GM19193 (cell line): ENCODE data around the gene CR1.

Experiments
- POLR2A ChIP-seq: IDR thresholded peaks from 4 replicates; pipeline ENCODE4 v1.6.1; 2011; ENCODE audit not compliant: insufficient read depth, insufficient read length; ENCODE audit errors: extremely low read depth

Gene CR1

DNA sequence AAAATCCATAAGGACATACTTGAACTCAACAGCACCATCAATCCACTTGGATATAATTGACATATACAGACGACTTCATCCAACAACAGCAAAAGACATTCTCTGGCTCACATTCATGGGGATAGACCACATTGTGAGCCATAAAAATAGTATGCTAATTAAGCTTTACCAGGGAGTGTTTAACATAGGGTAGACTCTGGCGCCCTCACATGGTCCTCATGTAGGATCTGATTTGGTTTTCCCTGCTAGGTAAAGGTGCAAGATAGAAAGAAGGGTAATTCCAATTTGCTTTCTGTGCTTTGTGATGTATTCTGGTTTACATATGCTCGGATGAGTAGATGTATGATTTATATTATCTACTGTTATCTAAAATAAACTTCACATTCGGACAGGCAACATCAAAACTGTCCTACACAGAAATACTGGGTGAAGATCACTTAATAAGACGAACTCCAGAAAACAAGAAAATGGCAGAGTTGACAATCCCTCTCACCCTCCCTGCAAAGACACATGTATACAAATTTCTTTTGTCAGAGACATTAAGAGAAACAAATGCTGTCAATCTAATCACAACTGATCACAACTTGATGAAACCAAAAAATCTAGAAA lies 176.7 kb downstream of the CR1 start:
- TF ChIP-seq POLR2A = no peak

DNA sequence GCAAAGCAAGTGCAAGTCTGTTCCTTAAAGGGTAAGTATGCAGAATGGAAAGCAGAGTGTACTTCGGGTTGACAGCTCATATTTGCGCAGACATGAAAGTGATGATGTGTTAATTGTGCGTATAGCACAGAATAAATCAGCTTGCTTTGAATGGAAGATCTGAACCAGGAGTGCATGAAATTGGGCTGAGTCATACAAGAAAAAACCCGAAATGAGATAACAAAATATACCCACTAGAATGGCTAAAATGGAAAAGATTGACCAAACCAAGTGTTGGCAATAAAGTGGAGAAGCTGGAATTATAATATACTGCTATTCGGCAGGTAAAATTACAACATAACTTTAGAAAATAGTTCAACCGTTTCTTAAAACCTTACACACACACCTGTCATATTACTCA lies 177.4 kb downstream of the CR1 start:
- TF ChIP-seq POLR2A = no peak

DNA sequence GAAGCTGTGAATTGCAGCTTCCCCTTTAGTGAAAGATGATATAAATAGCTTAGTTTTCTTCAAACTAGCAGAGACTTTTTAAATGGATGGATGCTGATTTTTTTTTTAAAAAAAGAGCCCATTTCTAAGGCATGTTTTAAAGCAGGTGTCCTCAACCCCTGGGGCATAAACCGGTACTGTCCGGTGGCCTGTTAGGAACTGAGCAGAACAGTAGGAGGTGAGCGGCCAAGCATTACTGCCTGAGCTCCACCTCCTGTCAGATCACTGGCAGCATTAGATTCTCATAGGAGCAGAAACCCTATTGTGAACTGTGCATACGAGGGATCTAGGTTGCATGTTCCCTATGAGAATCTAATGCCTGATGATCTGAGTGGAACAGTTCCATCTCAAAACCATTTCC lies 180.2 kb downstream of the CR1 start:
- TF ChIP-seq POLR2A = no peak

DNA sequence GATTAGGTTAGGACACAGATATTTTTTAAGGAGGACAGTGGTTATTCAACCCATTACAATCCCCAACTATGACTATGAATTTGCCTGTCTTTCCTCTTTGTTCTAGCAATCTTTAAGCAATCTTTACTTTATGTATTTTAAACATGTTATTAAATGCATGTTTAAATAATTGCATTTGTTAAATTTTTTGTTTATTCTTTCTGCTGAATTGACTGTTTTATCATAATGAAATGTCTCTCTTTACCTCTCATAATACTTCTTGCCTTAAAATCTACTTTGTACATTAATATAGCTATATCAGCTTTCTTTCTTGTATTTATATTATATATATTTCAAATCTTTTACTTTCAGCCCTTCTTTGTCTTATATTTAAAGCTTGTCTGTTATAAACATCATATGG lies 195.1 kb downstream of the CR1 start:
- TF ChIP-seq POLR2A = no peak
